Activated T-helper 1 cell treated with anti-CD3 and anti-CD28 coated beads, Interleukin-12 subunit alpha, Interleukin-12 subunit beta, Interleukin-2, Interleukin-4 antibody, amounts not matched to agents 30 ng/mL and 10 ng/mL and 1 ng/mL, durations not matched to agents 14 hours and 24 hours and 36 hours (primary cell): ENCODE measurements around the gene C1orf174. TPM values are rescaled to one million over a fixed set of nuclear protein-coding genes. Genes with fewer than 3 reads are reported as not detected.

Experiments used
- DNase-seq: peaks from one replicate; pipeline ENCODE4 v3.0.0; 2021; ENCODE audit warnings: low spot score
- H3K27ac Mint-ChIP-seq: one replicate; pipeline ENCODE4 v1.8.0; 2021; ENCODE audit warnings: mild to moderate bottlenecking, mixed read lengths
- H3K27me3 Mint-ChIP-seq: one replicate; pipeline ENCODE4 v1.8.0; 2022; ENCODE audit warnings: mild to moderate bottlenecking, moderate library complexity, mixed read lengths; ENCODE audit not compliant: insufficient read depth
- H3K36me3 Mint-ChIP-seq: one replicate; pipeline ENCODE4 v1.8.0; 2021; ENCODE audit warnings: low read depth, mixed read lengths
- H3K4me1 Mint-ChIP-seq: one replicate; pipeline ENCODE4 v1.8.0; 2021; ENCODE audit warnings: low read depth, mixed read lengths
- H3K4me3 Mint-ChIP-seq: one replicate; pipeline ENCODE4 v1.8.0; 2021; ENCODE audit warnings: mild to moderate bottlenecking, moderate library complexity, mixed read lengths
- H3K9me3 Mint-ChIP-seq: one replicate; pipeline ENCODE4 v1.8.0; 2021; ENCODE audit warnings: mixed read lengths
- intact Hi-C: fragments of 100-400 bp; cut with micrococcal nuclease; formaldehyde crosslinking; loops from one replicate; pipeline ENCODE4 v1.15.1; 2024
- total RNA-seq: library from RNA; stranded (reverse); gene quantifications from 2 replicates; pipeline ENCODE4 v1.2.3, GENCODE V29; 2022

Gene C1orf174
- total RNA-seq, 1 donor from 2014 or later = 45.1 TPM

GRCh38 chr1:3932156-3932919 lies 32.3 kb upstream of the C1orf174 start:
- H3K36me3 Mint-ChIP-seq = no peaks in the 10 kb centered on the region
- no peak overlapping the region for H3K27ac Mint-ChIP-seq

GRCh38 chr1:3931007-3931912 lies 31.2 kb upstream of the C1orf174 start:
- intact Hi-C loops = no loop called here
- Mint-ChIP-seq H3K4me1 (no peaks in the 10 kb centered on the region), H3K27ac (no peak overlapping the region), H3K4me3 (no peak overlapping the region), H3K36me3 (no peaks in the 10 kb centered on the region), H3K9me3 (peaks cover 7% of the 10 kb centered on the region), H3K27me3 (peaks cover 2% of the 10 kb centered on the region)
- no peak for DNase-seq

More at GRCh38 chr1:3932156-3932919, 32.3 kb upstream of the C1orf174 start:
- no peak for DNase-seq
- H3K4me3 Mint-ChIP-seq = no peak overlapping the region
- peaks cover 12% of the 10 kb centered on the region for H3K9me3 Mint-ChIP-seq
- peaks cover 3% of the 10 kb centered on the region for H3K27me3 Mint-ChIP-seq
- H3K4me1 Mint-ChIP-seq = no peaks in the 10 kb centered on the region
- intact Hi-C loops = no loop called here

- H3K4me1 Mint-ChIP-seq = no peaks in the 10 kb centered on the region
- peaks cover 7% of the 10 kb centered on the region for H3K9me3 Mint-ChIP-seq
- no peak overlapping the region for H3K4me3 Mint-ChIP-seq
- peaks cover 2% of the 10 kb centered on the region for H3K27me3 Mint-ChIP-seq
- peak overlapping the region; percentile 5 for H3K27ac Mint-ChIP-seq
- no peak for DNase-seq
- intact Hi-C loops = no loop called here
- no peaks in the 10 kb centered on the region for H3K36me3 Mint-ChIP-seq
Measured at GRCh38 chr1:3930301-3931006, 30.4 kb upstream of the C1orf174 start.

DNA sequence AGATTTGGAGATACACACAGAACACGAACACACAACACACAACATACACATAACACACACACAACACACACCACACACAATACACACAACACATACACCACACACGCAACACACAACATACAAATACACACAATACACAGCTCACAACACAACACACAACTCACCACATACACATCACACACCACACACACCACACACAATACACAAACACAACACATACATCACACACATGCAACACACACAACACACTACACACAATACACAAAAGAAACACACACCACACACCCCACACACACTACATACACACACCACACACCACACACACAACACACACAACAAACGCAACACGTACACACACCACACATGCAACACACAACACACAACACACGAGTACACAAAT lies 29.1 kb upstream of the C1orf174 start:
- Mint-ChIP-seq H3K27me3 (no peaks in the 10 kb centered on the region), H3K9me3 (peaks cover 7% of the 10 kb centered on the region), H3K4me1 (no peaks in the 10 kb centered on the region), H3K4me3 (no peak overlapping the region), H3K36me3 (no peaks in the 10 kb centered on the region), H3K27ac (no peak overlapping the region)
- no peak for DNase-seq
- intact Hi-C loops = no loop called here

DNA sequence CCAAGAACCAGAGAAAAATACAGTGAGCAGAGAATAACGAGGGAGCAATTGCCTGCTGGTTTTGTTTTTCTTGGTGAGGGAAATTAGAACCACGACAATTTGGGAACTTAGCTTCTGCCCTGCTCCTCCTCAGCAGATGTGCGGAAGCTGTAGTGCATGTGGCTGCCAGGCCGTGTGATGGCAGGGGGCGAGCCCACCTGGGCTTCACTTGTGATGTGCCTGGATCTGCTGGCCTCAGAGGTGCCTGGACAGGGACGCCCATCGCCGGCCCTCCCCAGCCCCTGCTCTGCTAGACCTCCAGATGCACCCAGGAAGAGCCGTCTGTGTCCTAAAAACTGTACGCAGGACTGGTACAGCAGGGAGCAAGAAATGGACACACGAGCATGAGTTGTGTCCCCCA lies 28.5 kb upstream of the C1orf174 start:
- Mint-ChIP-seq H3K4me3 (no peak overlapping the region), H3K9me3 (peaks cover 7% of the 10 kb centered on the region), H3K36me3 (no peaks in the 10 kb centered on the region), H3K27ac (no peak overlapping the region), H3K4me1 (no peaks in the 10 kb centered on the region), H3K27me3 (no peaks in the 10 kb centered on the region)
- intact Hi-C loops = no loop called here
- no peak for DNase-seq

DNA sequence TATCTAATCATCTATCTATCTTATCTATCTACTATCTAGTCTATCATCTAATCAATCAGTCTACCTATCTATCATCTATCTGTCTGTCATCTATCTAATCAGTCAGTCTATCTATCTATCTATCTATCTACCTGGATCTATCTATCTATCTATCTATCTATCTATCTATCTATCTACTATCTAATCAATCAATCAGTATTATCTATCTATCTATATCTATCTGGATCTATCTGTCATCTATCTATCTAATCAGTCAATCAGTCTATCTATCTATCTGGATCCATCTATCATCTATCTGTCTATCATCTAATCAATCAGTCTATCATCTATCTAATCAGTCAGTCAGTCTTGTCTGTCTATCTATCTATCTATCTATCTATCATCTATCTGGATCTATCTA lies 26.9 kb upstream of the C1orf174 start:
- H3K27me3 Mint-ChIP-seq = no peaks in the 10 kb centered on the region
- H3K4me1 Mint-ChIP-seq = no peaks in the 10 kb centered on the region
- peaks cover 7% of the 10 kb centered on the region for H3K9me3 Mint-ChIP-seq
- no peaks in the 10 kb centered on the region for H3K36me3 Mint-ChIP-seq
- intact Hi-C loops = no loop called here
- H3K4me3 Mint-ChIP-seq = no peak overlapping the region
- no peak overlapping the region for H3K27ac Mint-ChIP-seq
- no peak for DNase-seq

GRCh38 chr1:3925762-3926161 lies 25.7 kb upstream of the C1orf174 start:
- Mint-ChIP-seq H3K27ac (no peak overlapping the region), H3K36me3 (no peaks in the 10 kb centered on the region), H3K4me3 (no peak overlapping the region), H3K27me3 (no peaks in the 10 kb centered on the region), H3K9me3 (peaks cover 7% of the 10 kb centered on the region), H3K4me1 (no peaks in the 10 kb centered on the region)
- no peak for DNase-seq
- intact Hi-C loops = no loop called here

DNA sequence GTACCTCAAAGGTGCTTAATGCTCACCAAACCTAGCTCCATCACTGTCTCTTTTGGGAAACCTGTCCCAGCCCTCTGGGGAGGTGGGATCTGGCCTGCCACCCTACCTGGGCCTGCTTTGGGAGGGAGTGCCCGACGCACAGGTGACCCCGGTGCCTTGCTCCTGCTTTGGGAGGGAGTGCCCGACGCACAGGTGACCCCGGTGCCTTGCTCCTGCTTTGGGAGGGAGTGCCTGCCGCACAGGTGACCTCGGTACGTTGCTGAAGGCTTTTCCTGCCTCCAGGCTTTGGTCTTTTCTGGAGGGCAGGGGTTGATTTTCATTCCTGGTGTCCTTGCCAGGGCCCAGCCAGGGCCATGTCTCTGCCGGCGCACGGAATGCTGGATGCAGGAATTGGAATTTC lies 25.2 kb upstream of the C1orf174 start:
- Mint-ChIP-seq H3K27ac (no peak overlapping the region), H3K27me3 (peaks cover 2% of the 10 kb centered on the region), H3K36me3 (no peaks in the 10 kb centered on the region), H3K9me3 (peaks cover 4% of the 10 kb centered on the region), H3K4me1 (no peaks in the 10 kb centered on the region), H3K4me3 (no peak overlapping the region)
- intact Hi-C loops = no loop called here
- no peak for DNase-seq

- Mint-ChIP-seq H3K36me3 (no peaks in the 10 kb centered on the region), H3K9me3 (no peaks in the 10 kb centered on the region), H3K4me3 (no peak overlapping the region), H3K27me3 (peaks cover 2% of the 10 kb centered on the region), H3K4me1 (no peaks in the 10 kb centered on the region), H3K27ac (no peak overlapping the region)
- intact Hi-C loops = no loop called here
- DNase-seq = no peak
Measured at GRCh38 chr1:3924825-3925220, 24.8 kb upstream of the C1orf174 start.

DNA sequence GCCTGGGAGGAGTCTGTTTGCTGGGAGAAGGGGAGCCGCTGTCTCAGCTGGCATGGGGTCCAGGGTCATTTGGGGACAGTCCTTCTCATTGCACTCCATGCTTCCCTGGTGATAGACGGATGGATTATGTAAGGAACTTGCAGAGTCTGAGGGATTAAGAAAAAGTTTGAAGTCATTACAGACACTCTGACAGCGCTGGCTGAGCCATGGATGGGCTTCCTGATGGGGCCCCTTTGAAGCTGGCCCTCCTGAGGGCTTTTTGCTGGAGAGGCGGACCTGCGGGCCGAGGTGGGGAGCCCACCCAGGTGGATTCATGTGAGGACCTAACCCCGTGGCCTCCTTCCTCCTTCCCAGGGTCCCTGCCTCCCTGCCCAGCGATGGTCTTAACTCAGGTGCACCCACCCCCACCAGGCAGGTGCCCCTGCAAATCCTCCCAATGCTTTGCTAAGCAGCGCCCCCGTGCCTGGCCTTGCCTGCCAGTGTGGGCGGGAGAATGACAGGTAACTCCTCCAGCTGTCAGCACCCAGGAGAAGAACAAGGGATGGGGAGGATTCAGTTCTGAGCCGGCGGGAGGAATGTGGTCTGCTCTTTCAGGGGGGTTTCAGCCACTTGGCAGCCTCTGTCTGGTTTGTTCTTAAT lies 24.2 kb upstream of the C1orf174 start:
- Mint-ChIP-seq H3K4me1 (no peaks in the 10 kb centered on the region), H3K4me3 (no peak overlapping the region), H3K27me3 (peaks cover 2% of the 10 kb centered on the region), H3K9me3 (no peaks in the 10 kb centered on the region), H3K36me3 (no peaks in the 10 kb centered on the region), H3K27ac (no peak overlapping the region)
- no peak for DNase-seq
- intact Hi-C loops = no loop called here

GRCh38 chr1:3923378-3924185 lies 23.5 kb upstream of the C1orf174 start:
- Mint-ChIP-seq H3K9me3 (no peaks in the 10 kb centered on the region), H3K27ac (no peak overlapping the region), H3K36me3 (no peaks in the 10 kb centered on the region), H3K27me3 (peaks cover 2% of the 10 kb centered on the region), H3K4me1 (no peaks in the 10 kb centered on the region), H3K4me3 (no peak overlapping the region)
- DNase-seq = no peak
- intact Hi-C loops = loop anchor here (2.0 kb wide), 1 partner anchor 23 kb away; the partner anchor contains the start of gene C1orf174

DNA sequence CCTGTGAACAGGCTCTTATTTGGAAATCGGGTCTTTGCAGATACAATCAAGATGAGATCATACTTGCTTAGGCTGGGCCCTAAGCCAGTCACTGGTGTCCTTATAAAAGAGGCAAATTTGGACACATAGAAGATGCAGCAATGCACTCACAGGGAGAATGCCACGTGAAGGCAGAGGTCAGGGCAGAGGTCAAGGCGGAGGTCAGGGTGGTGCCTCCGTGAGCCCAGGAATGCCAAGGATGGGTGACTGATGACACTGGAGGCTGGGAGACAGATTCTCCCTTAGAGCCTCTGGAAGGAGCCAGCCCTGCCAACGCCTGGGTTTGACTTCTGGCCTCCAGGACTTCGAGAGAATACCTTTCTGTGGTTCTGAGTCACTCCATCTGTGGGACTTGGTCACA lies 22.8 kb upstream of the C1orf174 start:
- H3K9me3 Mint-ChIP-seq = no peaks in the 10 kb centered on the region
- intact Hi-C loops = loop anchor here (2.0 kb wide), 1 partner anchor 22 kb away; the partner anchor contains the start of gene C1orf174
- H3K4me1 Mint-ChIP-seq = no peaks in the 10 kb centered on the region
- H3K36me3 Mint-ChIP-seq = no peaks in the 10 kb centered on the region
- H3K27me3 Mint-ChIP-seq = peaks cover 2% of the 10 kb centered on the region
- no peak overlapping the region for H3K27ac Mint-ChIP-seq
- no peak overlapping the region for H3K4me3 Mint-ChIP-seq
- no peak for DNase-seq
